HFFc6 (cell line): ENCODE data around the gene E4F1. TPM values are rescaled to one million over a fixed set of nuclear protein-coding genes. Genes with fewer than 3 reads are reported as not detected.

Experiments used
- DNase-seq: peaks from one replicate; pipeline ENCODE4 v3.0.0-alpha.2; 2018
- H3K27ac Mint-ChIP-seq: 2 replicates; pipeline ENCODE4 v1.8.0; 2020; ENCODE audit warnings: mild to moderate bottlenecking, mixed read lengths
- H3K27me3 Mint-ChIP-seq: 2 replicates; pipeline ENCODE4 v1.8.0; 2021; ENCODE audit warnings: mild to moderate bottlenecking, moderate library complexity, mixed read lengths; ENCODE audit not compliant: insufficient read depth
- H3K36me3 Mint-ChIP-seq: 2 replicates; pipeline ENCODE4 v1.8.0; 2021; ENCODE audit warnings: low read depth, mixed read lengths
- H3K4me1 Mint-ChIP-seq: 2 replicates; pipeline ENCODE4 v1.8.0; 2020; ENCODE audit warnings: low read depth, mixed read lengths
- H3K4me3 Mint-ChIP-seq: 2 replicates; pipeline ENCODE4 v1.8.0; 2020; ENCODE audit warnings: mild to moderate bottlenecking, moderate library complexity, mixed read lengths
- H3K9me3 Mint-ChIP-seq: 2 replicates; pipeline ENCODE4 v1.8.0; 2020; ENCODE audit warnings: mild to moderate bottlenecking, mixed read lengths
- total RNA-seq, 6 experiments: library from RNA; stranded (reverse); fragmentation: NEBNext Ultra II Directional; extraction: Animal tissue kit (Norgen Biotek cat#: 25700); gene quantifications; 2 replicates in 1 of 6; 3 replicates in 5 of 6; pipeline ENCODE4 v1.2.3, GENCODE V29; 2021
- TF ChIP-seq, protein P1 (sequence below): fragments of 200-600 bp; sonication (generic); IDR thresholded peaks from 2 replicates; pipeline ENCODE4 v1.5.0; 2021; ENCODE audit warnings: antibody characterized with exemption, mild to moderate bottlenecking

E4F1 gene
- total RNA-seq, 6 experiments from 2014 or later, result 15.8 to 19.8 (median 16.7) TPM

DNA sequence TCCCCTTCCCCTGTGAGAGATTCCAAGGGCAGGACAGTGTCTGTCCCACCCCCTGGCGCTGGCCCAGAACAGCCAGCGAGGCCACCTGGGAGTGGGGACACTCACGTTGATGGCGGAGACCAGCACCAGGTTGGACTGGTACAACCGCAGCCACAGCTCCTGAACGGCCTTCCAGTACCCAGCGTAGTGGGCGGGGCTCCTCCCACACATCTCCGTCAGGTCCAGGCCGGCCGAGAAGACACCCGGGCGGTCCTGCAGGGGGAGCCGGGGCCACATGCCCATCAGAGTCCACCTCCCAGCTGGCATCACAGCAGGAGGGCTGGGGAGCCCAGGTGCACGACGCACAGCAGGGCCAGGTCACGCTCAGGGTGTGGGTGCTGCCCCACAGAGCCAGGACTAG is 20.9 kb downstream of the E4F1 start:
- Mint-ChIP-seq H3K4me3 (no peak overlapping the region), H3K36me3 (peaks cover 14% of the 10 kb centered on the region), H3K4me1 (no peaks in the 10 kb centered on the region), H3K9me3 (no peaks in the 10 kb centered on the region), H3K27me3 (no peaks in the 10 kb centered on the region), H3K27ac (no peak overlapping the region)
- DNase-seq, result no peak
- TF ChIP-seq, protein P1, sequence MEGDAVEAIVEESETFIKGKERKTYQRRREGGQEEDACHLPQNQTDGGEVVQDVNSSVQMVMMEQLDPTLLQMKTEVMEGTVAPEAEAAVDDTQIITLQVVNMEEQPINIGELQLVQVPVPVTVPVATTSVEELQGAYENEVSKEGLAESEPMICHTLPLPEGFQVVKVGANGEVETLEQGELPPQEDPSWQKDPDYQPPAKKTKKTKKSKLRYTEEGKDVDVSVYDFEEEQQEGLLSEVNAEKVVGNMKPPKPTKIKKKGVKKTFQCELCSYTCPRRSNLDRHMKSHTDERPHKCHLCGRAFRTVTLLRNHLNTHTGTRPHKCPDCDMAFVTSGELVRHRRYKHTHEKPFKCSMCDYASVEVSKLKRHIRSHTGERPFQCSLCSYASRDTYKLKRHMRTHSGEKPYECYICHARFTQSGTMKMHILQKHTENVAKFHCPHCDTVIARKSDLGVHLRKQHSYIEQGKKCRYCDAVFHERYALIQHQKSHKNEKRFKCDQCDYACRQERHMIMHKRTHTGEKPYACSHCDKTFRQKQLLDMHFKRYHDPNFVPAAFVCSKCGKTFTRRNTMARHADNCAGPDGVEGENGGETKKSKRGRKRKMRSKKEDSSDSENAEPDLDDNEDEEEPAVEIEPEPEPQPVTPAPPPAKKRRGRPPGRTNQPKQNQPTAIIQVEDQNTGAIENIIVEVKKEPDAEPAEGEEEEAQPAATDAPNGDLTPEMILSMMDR, result no peak; the same call in 1 of the 2 replicates

- Mint-ChIP-seq H3K4me3 (no peak overlapping the region), H3K36me3 (peaks cover 14% of the 10 kb centered on the region), H3K27me3 (no peaks in the 10 kb centered on the region), H3K9me3 (no peaks in the 10 kb centered on the region), H3K4me1 (peaks cover 3% of the 10 kb centered on the region; the same call in 1 of the 2 replicates), H3K27ac (no peak overlapping the region)
- TF ChIP-seq, protein P1, result no peak
- DNase-seq, result no peak
Observed at GRCh38 chr16:2244926-2245795, 21.8 kb downstream of the E4F1 start.

- no peak overlapping the region for H3K27ac Mint-ChIP-seq
- peaks cover 9% of the 10 kb centered on the region; the same call in 1 of the 2 replicates for H3K4me1 Mint-ChIP-seq
- H3K27me3 Mint-ChIP-seq, result no peaks in the 10 kb centered on the region
- no peak overlapping the region for H3K4me3 Mint-ChIP-seq
- peaks cover 14% of the 10 kb centered on the region for H3K36me3 Mint-ChIP-seq
- TF ChIP-seq, protein P1, result no peak
- no peaks in the 10 kb centered on the region for H3K9me3 Mint-ChIP-seq
- DNase-seq, result no peak
Observed at GRCh38 chr16:2246301-2246885, 23.0 kb downstream of the E4F1 start.

DNA sequence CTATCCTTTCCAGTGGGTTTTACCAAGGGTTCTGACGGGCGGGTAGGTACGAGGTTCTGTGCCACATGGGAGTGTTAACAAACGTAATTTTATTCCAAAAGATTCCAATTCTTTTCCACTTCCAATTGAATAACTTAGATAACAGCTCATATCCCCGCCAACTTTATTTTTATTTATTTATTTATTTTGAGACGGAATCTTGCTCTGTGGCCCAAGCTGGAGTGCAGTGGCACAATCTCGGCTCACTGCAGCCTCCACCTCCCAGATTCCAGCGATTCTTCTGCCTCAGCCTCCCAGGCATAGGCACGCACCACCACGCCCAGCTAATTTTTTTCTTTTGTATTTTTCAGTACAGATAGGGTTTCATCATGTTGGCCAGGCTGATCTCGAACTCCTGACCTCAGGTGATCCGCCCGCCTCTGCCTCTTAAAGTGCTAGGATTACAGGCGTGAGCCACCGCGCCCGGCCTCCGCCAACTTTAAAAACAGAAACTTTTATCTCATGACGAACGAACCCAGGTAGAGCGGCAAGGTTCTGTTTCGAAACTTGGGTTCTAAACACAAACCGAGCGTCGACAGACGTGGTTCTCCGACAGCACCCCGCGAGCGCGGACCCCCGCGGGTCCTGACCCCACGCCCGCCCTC is 27.4 kb downstream of the E4F1 start:
- H3K4me3 Mint-ChIP-seq, result peak overlapping the region; percentile 97
- peaks cover 23% of the 10 kb centered on the region for H3K36me3 Mint-ChIP-seq

More for the DNA sequence above, 27.4 kb downstream of the E4F1 start:
- H3K4me1 Mint-ChIP-seq, result peaks cover 24% of the 10 kb centered on the region
- no peaks in the 10 kb centered on the region for H3K27me3 Mint-ChIP-seq
- peak; percentile 26 for DNase-seq
- peak overlapping the region; percentile 86 for H3K27ac Mint-ChIP-seq
- H3K9me3 Mint-ChIP-seq, result no peaks in the 10 kb centered on the region
- TF ChIP-seq, protein P1, result no peak
